GM23338 (cell line): Measurements from ENCODE around the gene DHRS13. TPM values are rescaled to one million over a fixed set of nuclear protein-coding genes. Genes with fewer than 3 reads are reported as not detected.

Experiments
- ATAC-seq: fragments of 200-7000 bp; cut with Tn5 transposase; 3 replicates; pipeline ENCODE4 v1.9.1; 2020
- DNase-seq: peaks from one replicate; pipeline ENCODE4 v3.0.0-alpha.2; 2015; ENCODE audit warnings: low spot score
- H2AFZ ChIP-seq: fragments of 200-600 bp; sonication (generic); 2 replicates; pipeline ENCODE4 v1.8.0; 2016; ENCODE audit warnings: antibody characterized with exemption, mild to moderate bottlenecking, moderate library complexity
- H3F3A ChIP-seq: fragments of 200-600 bp; sonication (generic); replicated peaks from 2 replicates; pipeline ENCODE4 v1.8.0; 2017; ENCODE audit warnings: antibody characterized with exemption, mixed run types, low read depth
- H3K27ac ChIP-seq: fragments of 200-600 bp; sonication (generic); 2 replicates; pipeline ENCODE4 v1.6.1; 2016; ENCODE audit warnings: low read depth
- H3K27me3 ChIP-seq: fragments of 200-600 bp; sonication (generic); 2 replicates; pipeline ENCODE4 v1.8.0; 2016; ENCODE audit warnings: mild to moderate bottlenecking, mixed run types, moderate library complexity; ENCODE audit not compliant: insufficient read depth
- H3K36me3 ChIP-seq: fragments of 200-600 bp; sonication (generic); 2 replicates; pipeline ENCODE4 v1.8.0; 2016; ENCODE audit warnings: mild to moderate bottlenecking; ENCODE audit not compliant: insufficient read depth
- H3K4me1 ChIP-seq: fragments of 200-600 bp; sonication (generic); 2 replicates; pipeline ENCODE4 v1.8.0; 2016; ENCODE audit warnings: mild to moderate bottlenecking, moderate library complexity; ENCODE audit not compliant: insufficient read depth
- H3K4me2 ChIP-seq: fragments of 200-600 bp; sonication (generic); 2 replicates; pipeline ENCODE4 v1.7.1; 2017; ENCODE audit warnings: mixed run types
- H3K4me3 ChIP-seq: fragments of 200-600 bp; sonication (generic); 2 replicates; pipeline ENCODE4 v1.6.1; 2016; ENCODE audit warnings: mixed run types
- H3K79me2 ChIP-seq: fragments of 200-600 bp; sonication (generic); replicated peaks from 2 replicates; pipeline ENCODE4 v1.8.0; 2017; ENCODE audit warnings: mild to moderate bottlenecking; ENCODE audit not compliant: insufficient read depth
- H3K9me2 ChIP-seq: fragments of 200-600 bp; sonication (generic); 2 replicates; pipeline ENCODE4 v1.8.0; 2017; ENCODE audit not compliant: insufficient read depth
- H4K20me1 ChIP-seq: fragments of 200-600 bp; sonication (generic); replicated peaks from 2 replicates; pipeline ENCODE4 v1.8.0; 2017; ENCODE audit warnings: mild to moderate bottlenecking; ENCODE audit not compliant: insufficient read depth
- H3K27ac Mint-ChIP-seq: 2 replicates; pipeline ENCODE4 v1.8.0; 2020; ENCODE audit warnings: inconsistent platforms, mild to moderate bottlenecking, moderate library complexity, mixed read lengths
- H3K27me3 Mint-ChIP-seq: 3 replicates; pipeline ENCODE4 v1.8.0; 2022; ENCODE audit warnings: low read depth, mild to moderate bottlenecking, moderate library complexity, mixed read lengths, inconsistent platforms; ENCODE audit not compliant: insufficient read depth, poor library complexity
- H3K36me3 Mint-ChIP-seq: 3 replicates; pipeline ENCODE4 v1.8.0; 2021; ENCODE audit warnings: low read depth, mild to moderate bottlenecking, inconsistent platforms, moderate library complexity, mixed read lengths
- H3K4me1 Mint-ChIP-seq: 3 replicates; pipeline ENCODE4 v1.8.0; 2020; ENCODE audit warnings: mild to moderate bottlenecking, inconsistent platforms, mixed read lengths
- H3K4me3 Mint-ChIP-seq: 3 replicates; pipeline ENCODE4 v1.8.0; 2021; ENCODE audit warnings: moderate library complexity, mild to moderate bottlenecking, inconsistent platforms, mixed read lengths
- H3K9me3 Mint-ChIP-seq: 3 replicates; pipeline ENCODE4 v1.8.0; 2020; ENCODE audit warnings: moderate library complexity, mild to moderate bottlenecking, inconsistent platforms, mixed read lengths
- CREB1 ChIP-seq: fragments of 250-450 bp; sonication (Bioruptor Pico); IDR thresholded peaks from 2 replicates; pipeline ENCODE4 v1.5.0; 2020; ENCODE audit warnings: low read depth, mild to moderate bottlenecking, moderate library complexity
- EZH2 ChIP-seq: fragments of 200-600 bp; sonication (generic); IDR thresholded peaks from one replicate; pipeline ENCODE4 v1.8.0; 2017; ENCODE audit warnings: antibody characterized with exemption, mild to moderate bottlenecking, low read depth; ENCODE audit not compliant: unreplicated experiment
- EZH2phosphoT487 ChIP-seq: fragments of 200-600 bp; sonication (generic); IDR thresholded peaks from one replicate; pipeline ENCODE4 v1.8.1; 2018; ENCODE audit warnings: antibody characterized with exemption; ENCODE audit not compliant: unreplicated experiment
- JUNB ChIP-seq: IDR thresholded peaks from one replicate; pipeline ENCODE4 v1.6.1; 2016; ENCODE audit warnings: antibody characterized with exemption; ENCODE audit not compliant: unreplicated experiment
- NANOG ChIP-seq: IDR thresholded peaks from 2 replicates; pipeline ENCODE4 v1.6.1; 2016; ENCODE audit warnings: antibody characterized with exemption, borderline replicate concordance
- POLR2AphosphoS5 ChIP-seq: IDR thresholded peaks from 2 replicates; pipeline ENCODE4 v1.6.1; 2016; ENCODE audit warnings: antibody characterized with exemption, low read depth
- STAT1 ChIP-seq: IDR thresholded peaks from one replicate; pipeline ENCODE4 v1.6.1; 2016; ENCODE audit warnings: antibody characterized with exemption; ENCODE audit not compliant: unreplicated experiment
- ZNF114 ChIP-seq: fragments of 250-450 bp; sonication (Bioruptor Pico); IDR thresholded peaks from 2 replicates; pipeline ENCODE4 v1.5.0; 2020; ENCODE audit warnings: mild to moderate bottlenecking, moderate library complexity
- ZNF331 ChIP-seq: fragments of 250-450 bp; sonication (Bioruptor Pico); IDR thresholded peaks from 2 replicates; pipeline ENCODE4 v1.5.0; 2020; ENCODE audit warnings: low read depth, mild to moderate bottlenecking, moderate library complexity
- polyA plus RNA-seq: library from polyadenylated mRNA; unstranded; fragments of >200 nt; fragmentation: Nextera tagmentation; extraction: Ambion mirVana; gene quantifications from 2 replicates; pipeline ENCODE4 v1.2.1, GENCODE V29; 2016
- total RNA-seq: library from RNA; depleted of rRNA; stranded (reverse); fragments of >200 nt; shearing (Covaris generic); gene quantifications from 2 replicates; pipeline ENCODE4 v1.2.3, GENCODE V29; 2014
- TF ChIP-seq, protein P1 (sequence below): IDR thresholded peaks from one replicate; pipeline ENCODE4 v1.6.1; 2018; ENCODE audit warnings: antibody characterized with exemption; ENCODE audit not compliant: unreplicated experiment
- TF ChIP-seq, protein P2 (sequence below), 2 experiments: fragments of 200-600 bp in 1 of 2; sonication (generic) in 1 of 2; conservative IDR thresholded peaks; 2 replicates each; pipeline versions ENCODE4 v1.5.1 to v1.6.1; 2016 to 2017; ENCODE audit warnings: antibody characterized with exemption in 2 of 2, low read depth in 2 of 2, mild to moderate bottlenecking in 2 of 2, moderate library complexity in 1 of 2
- TF ChIP-seq, protein P3 (sequence below): IDR thresholded peaks from 2 replicates; pipeline ENCODE4 v1.6.1; 2016; ENCODE audit warnings: antibody characterized with exemption

Gene DHRS13
- total and polyA plus RNA-seq, 2 experiments from 2014 or later, result 5.4 to 34.2 TPM

DNA sequence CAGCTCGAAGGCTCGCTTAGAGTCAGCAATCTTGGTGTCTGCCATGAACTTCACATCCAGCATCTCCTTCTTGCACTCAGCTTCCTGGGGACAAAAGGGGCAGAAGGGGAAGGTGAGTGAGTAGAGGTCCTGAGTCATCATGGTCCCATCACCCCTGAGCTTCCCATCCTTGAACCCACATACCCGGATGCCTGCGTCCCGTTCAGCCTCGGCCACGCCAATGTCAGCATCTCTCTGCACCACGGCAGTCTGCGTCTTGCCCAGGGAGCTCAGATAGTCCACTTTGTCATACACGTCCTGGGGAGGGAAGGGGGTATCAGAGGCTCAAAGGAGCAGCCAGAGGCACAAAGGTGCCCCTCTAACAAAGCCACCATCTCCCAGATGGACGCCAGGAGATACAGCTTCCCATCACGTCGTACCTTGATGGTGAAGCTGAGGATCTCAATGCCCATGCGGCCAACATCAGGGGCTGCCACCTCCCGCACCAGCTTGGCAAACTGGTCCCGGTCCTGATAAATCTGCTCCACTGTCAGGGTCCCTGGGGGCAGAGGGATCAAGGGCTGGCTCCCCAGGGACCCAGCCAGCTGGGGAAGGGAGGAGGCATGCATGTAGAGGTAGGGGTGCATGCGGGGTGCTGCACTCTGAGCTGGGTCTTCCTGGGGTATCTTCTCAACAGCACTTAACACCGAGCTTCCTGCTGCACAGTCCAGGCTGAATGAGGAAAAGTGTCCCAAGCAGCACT lies 20.6 kb downstream of the DHRS13 start (continued):
- no peak for TF ChIP-seq ZNF331 (CRISPR knock-in tag)
- TF ChIP-seq POLR2AphosphoS5, result no peak
- no peak for TF ChIP-seq EZH2phosphoT487

DNA sequence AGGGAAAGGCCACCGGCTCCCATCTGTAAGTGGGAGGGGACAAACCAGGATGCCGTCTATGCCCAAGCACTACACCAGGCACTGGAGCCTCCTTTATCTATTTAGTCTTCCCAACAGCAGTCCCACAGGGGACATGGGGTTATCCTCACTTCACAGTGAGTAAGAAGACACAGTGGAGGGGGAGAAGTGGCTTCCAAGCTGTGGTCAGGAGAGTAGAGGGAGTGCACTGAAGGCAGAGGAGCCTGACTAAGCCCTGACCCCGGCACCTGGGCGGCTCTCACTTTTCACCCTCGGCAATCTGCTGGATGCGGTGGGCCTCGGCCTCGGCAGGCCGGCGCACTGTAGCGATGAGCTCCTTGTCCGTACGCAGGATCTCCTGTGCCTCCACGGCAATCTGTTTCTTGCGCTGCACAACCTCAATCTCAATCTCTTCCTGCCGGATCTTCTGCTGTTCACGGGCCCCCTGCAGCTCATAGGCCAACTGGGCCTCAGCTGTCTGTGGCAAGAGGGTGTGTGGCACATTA lies 21.3 kb downstream of the DHRS13 start:
- Histone ChIP-seq H3K79me2 (no peaks in the 10 kb centered on the region), H3K4me3 (no peak overlapping the region), H3K4me2 (no peak overlapping the region), H4K20me1 (no peaks in the 10 kb centered on the region), H2AFZ (no peak overlapping the region), H3K27me3 (no peaks in the 10 kb centered on the region), H3K4me1 (no peaks in the 10 kb centered on the region), H3K36me3 (no peaks in the 10 kb centered on the region; the same call in 1 of the 2 replicates), H3K9me2 (no peaks in the 10 kb centered on the region), H3F3A (no peaks in the 10 kb centered on the region), H3K27ac (no peak overlapping the region)
- ATAC-seq (no peak), DNase-seq (no peak)
- no peak overlapping the region for H3K27ac Mint-ChIP-seq
- peaks cover 11% of the 10 kb centered on the region; the same call in 2 of the 3 replicates for H3K9me3 Mint-ChIP-seq
- peaks cover 11% of the 10 kb centered on the region for H3K4me1 Mint-ChIP-seq
- H3K4me3 Mint-ChIP-seq, result no peak overlapping the region; the same call in 2 of the 3 replicates
- TF ChIP-seq, protein P1, sequence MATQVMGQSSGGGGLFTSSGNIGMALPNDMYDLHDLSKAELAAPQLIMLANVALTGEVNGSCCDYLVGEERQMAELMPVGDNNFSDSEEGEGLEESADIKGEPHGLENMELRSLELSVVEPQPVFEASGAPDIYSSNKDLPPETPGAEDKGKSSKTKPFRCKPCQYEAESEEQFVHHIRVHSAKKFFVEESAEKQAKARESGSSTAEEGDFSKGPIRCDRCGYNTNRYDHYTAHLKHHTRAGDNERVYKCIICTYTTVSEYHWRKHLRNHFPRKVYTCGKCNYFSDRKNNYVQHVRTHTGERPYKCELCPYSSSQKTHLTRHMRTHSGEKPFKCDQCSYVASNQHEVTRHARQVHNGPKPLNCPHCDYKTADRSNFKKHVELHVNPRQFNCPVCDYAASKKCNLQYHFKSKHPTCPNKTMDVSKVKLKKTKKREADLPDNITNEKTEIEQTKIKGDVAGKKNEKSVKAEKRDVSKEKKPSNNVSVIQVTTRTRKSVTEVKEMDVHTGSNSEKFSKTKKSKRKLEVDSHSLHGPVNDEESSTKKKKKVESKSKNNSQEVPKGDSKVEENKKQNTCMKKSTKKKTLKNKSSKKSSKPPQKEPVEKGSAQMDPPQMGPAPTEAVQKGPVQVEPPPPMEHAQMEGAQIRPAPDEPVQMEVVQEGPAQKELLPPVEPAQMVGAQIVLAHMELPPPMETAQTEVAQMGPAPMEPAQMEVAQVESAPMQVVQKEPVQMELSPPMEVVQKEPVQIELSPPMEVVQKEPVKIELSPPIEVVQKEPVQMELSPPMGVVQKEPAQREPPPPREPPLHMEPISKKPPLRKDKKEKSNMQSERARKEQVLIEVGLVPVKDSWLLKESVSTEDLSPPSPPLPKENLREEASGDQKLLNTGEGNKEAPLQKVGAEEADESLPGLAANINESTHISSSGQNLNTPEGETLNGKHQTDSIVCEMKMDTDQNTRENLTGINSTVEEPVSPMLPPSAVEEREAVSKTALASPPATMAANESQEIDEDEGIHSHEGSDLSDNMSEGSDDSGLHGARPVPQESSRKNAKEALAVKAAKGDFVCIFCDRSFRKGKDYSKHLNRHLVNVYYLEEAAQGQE, result no peak
- TF ChIP-seq EZH2, result no peak
- H3K27me3 Mint-ChIP-seq, result peaks cover 10% of the 10 kb centered on the region
- peaks cover 69% of the 10 kb centered on the region for H3K36me3 Mint-ChIP-seq

DNA sequence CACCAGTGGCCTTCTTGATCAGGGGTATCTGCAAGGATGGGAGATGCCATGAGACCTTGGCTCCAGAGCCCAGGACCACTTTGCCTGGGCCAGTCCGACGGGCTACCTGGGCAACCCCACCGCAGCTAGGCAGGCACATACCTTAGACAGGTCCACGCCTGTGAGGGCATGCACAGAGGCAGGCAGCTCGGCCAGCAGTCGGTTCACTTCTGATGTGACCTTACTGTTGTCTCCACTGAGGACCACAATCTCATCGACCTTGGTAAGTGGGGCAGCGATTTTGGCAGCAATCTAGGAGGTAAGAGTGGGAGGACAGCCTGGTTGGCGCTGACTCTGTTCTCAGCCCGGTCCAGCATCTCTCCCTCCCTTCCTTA lies 22.3 kb downstream of the DHRS13 start:
- no peaks in the 10 kb centered on the region for H3F3A ChIP-seq
- H3K79me2 ChIP-seq, result no peaks in the 10 kb centered on the region
- DNase-seq (no peak), ATAC-seq (no peak)
- Mint-ChIP-seq H3K9me3 (peaks cover 11% of the 10 kb centered on the region; the same call in 2 of the 3 replicates), H3K36me3 (peaks cover 68% of the 10 kb centered on the region), H3K27ac (no peak overlapping the region), H3K4me1 (peaks cover 11% of the 10 kb centered on the region), H3K4me3 (no peak overlapping the region), H3K27me3 (peaks cover 10% of the 10 kb centered on the region)
- H3K9me2 ChIP-seq, result no peaks in the 10 kb centered on the region
- H3K27ac ChIP-seq, result no peak overlapping the region
- H3K27me3 ChIP-seq, result no peaks in the 10 kb centered on the region
- no peaks in the 10 kb centered on the region for H4K20me1 ChIP-seq
- no peak overlapping the region for H2AFZ ChIP-seq
- H3K36me3 ChIP-seq, result no peaks in the 10 kb centered on the region; the same call in 1 of the 2 replicates
- no peaks in the 10 kb centered on the region for H3K4me1 ChIP-seq
- no peak overlapping the region for H3K4me3 ChIP-seq
- H3K4me2 ChIP-seq, result no peak overlapping the region
- no peak for TF ChIP-seq CREB1
- TF ChIP-seq, protein P2, sequence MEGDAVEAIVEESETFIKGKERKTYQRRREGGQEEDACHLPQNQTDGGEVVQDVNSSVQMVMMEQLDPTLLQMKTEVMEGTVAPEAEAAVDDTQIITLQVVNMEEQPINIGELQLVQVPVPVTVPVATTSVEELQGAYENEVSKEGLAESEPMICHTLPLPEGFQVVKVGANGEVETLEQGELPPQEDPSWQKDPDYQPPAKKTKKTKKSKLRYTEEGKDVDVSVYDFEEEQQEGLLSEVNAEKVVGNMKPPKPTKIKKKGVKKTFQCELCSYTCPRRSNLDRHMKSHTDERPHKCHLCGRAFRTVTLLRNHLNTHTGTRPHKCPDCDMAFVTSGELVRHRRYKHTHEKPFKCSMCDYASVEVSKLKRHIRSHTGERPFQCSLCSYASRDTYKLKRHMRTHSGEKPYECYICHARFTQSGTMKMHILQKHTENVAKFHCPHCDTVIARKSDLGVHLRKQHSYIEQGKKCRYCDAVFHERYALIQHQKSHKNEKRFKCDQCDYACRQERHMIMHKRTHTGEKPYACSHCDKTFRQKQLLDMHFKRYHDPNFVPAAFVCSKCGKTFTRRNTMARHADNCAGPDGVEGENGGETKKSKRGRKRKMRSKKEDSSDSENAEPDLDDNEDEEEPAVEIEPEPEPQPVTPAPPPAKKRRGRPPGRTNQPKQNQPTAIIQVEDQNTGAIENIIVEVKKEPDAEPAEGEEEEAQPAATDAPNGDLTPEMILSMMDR (conservative IDR thresholded peaks at IDR 0.05; ENCODE audit: low read depth in 2 of 2), result no peak
- TF ChIP-seq, protein P3, sequence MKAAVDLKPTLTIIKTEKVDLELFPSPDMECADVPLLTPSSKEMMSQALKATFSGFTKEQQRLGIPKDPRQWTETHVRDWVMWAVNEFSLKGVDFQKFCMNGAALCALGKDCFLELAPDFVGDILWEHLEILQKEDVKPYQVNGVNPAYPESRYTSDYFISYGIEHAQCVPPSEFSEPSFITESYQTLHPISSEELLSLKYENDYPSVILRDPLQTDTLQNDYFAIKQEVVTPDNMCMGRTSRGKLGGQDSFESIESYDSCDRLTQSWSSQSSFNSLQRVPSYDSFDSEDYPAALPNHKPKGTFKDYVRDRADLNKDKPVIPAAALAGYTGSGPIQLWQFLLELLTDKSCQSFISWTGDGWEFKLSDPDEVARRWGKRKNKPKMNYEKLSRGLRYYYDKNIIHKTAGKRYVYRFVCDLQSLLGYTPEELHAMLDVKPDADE, result no peak
- no peak for TF ChIP-seq ZNF114
- TF ChIP-seq, protein P1, result no peak
- no peak for TF ChIP-seq STAT1
- TF ChIP-seq EZH2, result no peak
- TF ChIP-seq POLR2AphosphoS5, result no peak
- no peak for TF ChIP-seq NANOG
- no peak for TF ChIP-seq JUNB
